Measurements from ENCODE around the gene FAM120A. TPM values are rescaled to one million over a fixed set of nuclear protein-coding genes. Genes with fewer than 3 reads are reported as not detected.
"Not testable (repeated sequence)": the region's sequence is repeated elsewhere in the genome, so short reads cannot be mapped to it uniquely, and the experiment has no call there.

FAM120A gene
- total and polyA plus RNA-seq, 2 of the 13 experiments (the other 11 are each of a cell fraction or from before 2014, with no cell fraction given): 41.3 to 44.4 TPM

GRCh38 chr9:93510041-93510440 lies 58.6 kb downstream of the FAM120A start:
- in situ Hi-C loops (cut with HindIII; ENCODE audit: extremely low pct_ligation_motif_present, low pct_unique_long_range_greater_than_20kb): no loop called here
- peaks cover 26% of the 10 kb centered on the region for H3K79me2 ChIP-seq (ENCODE audit: insufficient read depth, low read length)
- BruUV-seq (replicated peaks): no TSS peak
- peaks cover 5% of the 10 kb centered on the region; the same call in 1 of the 2 replicates for H3K4me1 ChIP-seq (ENCODE audit: insufficient read depth, low read length)
- H3K27ac ChIP-seq (ENCODE audit: extremely low read length, insufficient read depth, low read length): no peak overlapping the region
- H3K4me3 ChIP-seq (replicated peaks in 1 of 3; ENCODE audit: insufficient read depth in 1 of 3, low read depth in 2 of 3, low read length in 3 of 3): no peak overlapping the region
- H2AFZ ChIP-seq (ENCODE audit: low read length): no peak overlapping the region
- no peaks in the 10 kb centered on the region for H3K9me3 ChIP-seq (ENCODE audit: low read length)
- no peaks in the 10 kb centered on the region for H3K27me3 ChIP-seq (ENCODE audit: control insufficient read depth in 1 of 2, insufficient read depth in 2 of 2, low read length in 2 of 2)
- ATAC-seq: no peak
- TF ChIP-seq ZNF329 (CRISPR knock-in tag; IDR thresholded peaks at IDR 0.05; ENCODE audit: low read depth) (no peak), BRD4 (CRISPR knock-in tag; IDR thresholded peaks at IDR 0.05) (no peak), RORA (CRISPR knock-in tag; IDR thresholded peaks at IDR 0.05) (no peak), SRSF9 (IDR thresholded peaks at IDR 0.05; ENCODE audit: borderline replicate concordance, insufficient read depth, low read depth, low read length, poor library complexity, severe bottlenecking) (no peak)
- 95% methylated on average over 7 of the region's 7 CpGs for WGBS (ENCODE audit: low lambda C conversion rate)
- no peak for DNase-seq (ENCODE audit: low spot score)
- intact Hi-C loops (cut with micrococcal nuclease; ENCODE audit: unreplicated experiment): no loop called here
- no peak overlapping the region for H3K9ac ChIP-seq (ENCODE audit: insufficient read depth, low read depth, low read length)
- CTCF ChIA-PET (ENCODE audit: low intra/inter-chr PET ratio, low total read pairs): no interaction called here
- POLR2A ChIA-PET: no interaction called here
- peaks cover 2 to 8% of the 10 kb centered on the region in 2 experiments; a peak in 4 of 5 replicates for H3K36me3 ChIP-seq (replicated peaks in 1 of 2; ENCODE audit: control insufficient read depth in 1 of 2, insufficient read depth in 2 of 2, low read length in 2 of 2)
- FAIRE-seq: no peak
- H4K20me1 ChIP-seq (ENCODE audit: insufficient read depth, low read length): no peaks in the 10 kb centered on the region; the same call in 1 of the 2 replicates
- no peak overlapping the region for H3K4me2 ChIP-seq (ENCODE audit: low read depth, low read length)

- POLR2A ChIA-PET; CTCF ChIA-PET (ENCODE audit: low intra/inter-chr PET ratio, low total read pairs); H3K36me3 ChIP-seq (replicated peaks in 1 of 2; ENCODE audit: control insufficient read depth in 1 of 2, insufficient read depth in 2 of 2, low read length in 2 of 2); intact Hi-C loops (cut with micrococcal nuclease; ENCODE audit: unreplicated experiment); BruUV-seq (replicated peaks); H4K20me1 ChIP-seq (ENCODE audit: insufficient read depth, low read length); H2AFZ ChIP-seq (ENCODE audit: low read length); H3K4me3 ChIP-seq (replicated peaks in 1 of 3; ENCODE audit: insufficient read depth in 1 of 3, low read depth in 2 of 3, low read length in 3 of 3); H3K27me3 ChIP-seq (ENCODE audit: control insufficient read depth in 1 of 2, insufficient read depth in 2 of 2, low read length in 2 of 2); in situ Hi-C loops (cut with HindIII; ENCODE audit: extremely low pct_ligation_motif_present, low pct_unique_long_range_greater_than_20kb); H3K4me2 ChIP-seq (ENCODE audit: low read depth, low read length); FAIRE-seq; H3K9ac ChIP-seq (ENCODE audit: insufficient read depth, low read depth, low read length); H3K9me3 ChIP-seq (ENCODE audit: low read length); H3K27ac ChIP-seq (ENCODE audit: extremely low read length, insufficient read depth, low read length); H3K4me1 ChIP-seq (ENCODE audit: insufficient read depth, low read length): not testable (repeated sequence)
- ATAC-seq (peak; percentile 54), DNase-seq (ENCODE audit: low spot score) (peak; percentile 9)
- H3K79me2 ChIP-seq (ENCODE audit: insufficient read depth, low read length): peaks cover 26% of the 10 kb centered on the region
- WGBS (ENCODE audit: low lambda C conversion rate): 89% methylated on average over 8 of the region's 8 CpGs
Observed at GRCh38 chr9:93511228-93511627, 59.7 kb downstream of the FAM120A start.

DNA sequence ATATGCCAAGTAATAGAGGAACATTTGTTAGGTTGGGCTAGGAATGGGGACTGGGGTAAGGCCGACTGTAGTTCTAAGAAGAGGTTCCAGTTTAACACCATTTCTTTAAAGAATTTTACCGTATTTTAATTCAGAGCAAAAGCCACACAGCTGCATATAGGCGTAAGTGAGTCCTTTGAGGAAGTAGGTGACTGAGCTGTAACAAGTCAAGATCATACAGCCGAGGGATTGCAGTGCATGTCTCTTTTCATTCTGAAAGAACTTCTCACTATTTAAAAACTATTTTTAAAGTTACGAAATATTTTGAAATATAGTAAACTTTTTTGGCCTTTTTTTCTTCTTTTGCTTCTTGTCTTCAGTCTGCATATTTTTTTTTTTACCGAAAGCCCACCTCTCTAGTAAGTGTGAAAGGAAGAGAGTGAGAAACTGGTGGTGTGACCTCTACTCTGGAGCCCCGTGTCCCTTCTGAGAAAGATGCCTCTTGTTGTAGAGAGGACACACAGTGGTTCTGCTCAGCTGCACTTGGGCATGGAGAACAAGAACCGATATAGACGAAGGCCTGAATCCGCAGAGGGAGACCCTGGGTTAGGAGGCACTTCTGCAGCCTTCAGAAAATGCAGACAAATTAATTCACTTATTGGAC lies 60.8 kb downstream of the FAM120A start:
- BruUV-seq (replicated peaks); H3K27ac ChIP-seq (ENCODE audit: extremely low read length, insufficient read depth, low read length); intact Hi-C loops (cut with micrococcal nuclease; ENCODE audit: unreplicated experiment); H3K4me2 ChIP-seq (ENCODE audit: low read depth, low read length); H3K9me3 ChIP-seq (ENCODE audit: low read length); H3K27me3 ChIP-seq (ENCODE audit: control insufficient read depth in 1 of 2, insufficient read depth in 2 of 2, low read length in 2 of 2); H3K36me3 ChIP-seq (replicated peaks in 1 of 2; ENCODE audit: control insufficient read depth in 1 of 2, insufficient read depth in 2 of 2, low read length in 2 of 2); H4K20me1 ChIP-seq (ENCODE audit: insufficient read depth, low read length); in situ Hi-C loops (cut with HindIII; ENCODE audit: extremely low pct_ligation_motif_present, low pct_unique_long_range_greater_than_20kb); DNase-seq (ENCODE audit: low spot score); FAIRE-seq; H3K4me3 ChIP-seq (replicated peaks in 1 of 3; ENCODE audit: insufficient read depth in 1 of 3, low read depth in 2 of 3, low read length in 3 of 3); POLR2A ChIA-PET; H2AFZ ChIP-seq (ENCODE audit: low read length); H3K9ac ChIP-seq (ENCODE audit: insufficient read depth, low read depth, low read length); ATAC-seq; CTCF ChIA-PET (ENCODE audit: low intra/inter-chr PET ratio, low total read pairs); H3K4me1 ChIP-seq (ENCODE audit: insufficient read depth, low read length): not testable (repeated sequence)
- H3K79me2 ChIP-seq (ENCODE audit: insufficient read depth, low read length): peaks cover 20% of the 10 kb centered on the region
- 94% methylated on average over 10 of the region's 10 CpGs for WGBS (ENCODE audit: low lambda C conversion rate)

All from HepG2 (cell line).